GM21723 (cell line): ENCODE results near the gene ZNF709.
"Not testable (repeated sequence)": the region's sequence is repeated elsewhere in the genome, so short reads cannot be mapped to it uniquely, and the experiment has no call there.

ENCODE experiments used
- ATAC-seq: cut with Tn5 transposase; IDR thresholded peaks from one replicate; pipeline ENCODE4 v1.9.1; 2021; ENCODE audit warnings: mild to moderate bottlenecking, moderate library complexity; ENCODE audit not compliant: unreplicated experiment

ZNF709 gene

GRCh38 chr19:12484371-12485051, at the start of gene ZNF709:
ZNF709 (minus strand) TSS chr19:12484816; CDS start chr19:12484657, 159 bp downstream.
- ATAC-seq, result peak; percentile 89

DNA sequence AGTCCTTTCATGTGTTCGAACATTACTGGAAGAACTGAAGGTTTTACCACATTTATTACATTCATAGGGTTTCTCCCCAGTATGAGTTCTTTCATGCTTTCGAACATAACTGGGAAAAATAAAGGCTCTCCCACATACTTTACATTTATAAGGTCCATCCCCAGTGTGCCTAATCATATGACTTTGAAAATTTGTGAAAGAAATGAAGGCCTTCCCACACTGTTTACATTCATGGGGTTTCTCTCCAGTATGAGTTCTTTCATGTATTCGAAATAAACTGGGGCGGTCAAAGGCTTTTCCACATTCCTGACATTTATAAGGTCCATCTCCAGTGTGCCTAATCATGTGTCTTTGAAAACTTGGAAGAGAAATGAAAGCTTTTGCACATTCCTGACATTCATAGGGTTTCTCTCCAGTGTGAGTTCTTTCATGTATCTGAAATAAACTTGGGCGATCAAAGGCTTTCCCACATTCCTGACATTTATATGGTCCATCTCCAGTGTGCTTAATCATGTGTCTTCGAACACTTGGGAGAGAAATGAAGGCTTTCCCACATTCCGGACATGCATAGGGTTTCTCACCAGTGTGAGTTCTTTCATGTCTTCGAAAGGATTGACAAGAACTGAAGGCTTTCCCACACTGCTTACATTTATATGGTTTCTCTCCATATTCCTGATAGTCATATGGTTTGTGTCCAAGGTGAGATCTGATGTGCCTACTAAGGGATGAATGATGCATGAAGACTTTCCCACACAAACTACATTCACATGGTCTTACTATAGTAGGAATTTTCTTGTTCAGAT, 42.6 kb upstream of the ZNF709 start:
- ATAC-seq, result no peak

DNA sequence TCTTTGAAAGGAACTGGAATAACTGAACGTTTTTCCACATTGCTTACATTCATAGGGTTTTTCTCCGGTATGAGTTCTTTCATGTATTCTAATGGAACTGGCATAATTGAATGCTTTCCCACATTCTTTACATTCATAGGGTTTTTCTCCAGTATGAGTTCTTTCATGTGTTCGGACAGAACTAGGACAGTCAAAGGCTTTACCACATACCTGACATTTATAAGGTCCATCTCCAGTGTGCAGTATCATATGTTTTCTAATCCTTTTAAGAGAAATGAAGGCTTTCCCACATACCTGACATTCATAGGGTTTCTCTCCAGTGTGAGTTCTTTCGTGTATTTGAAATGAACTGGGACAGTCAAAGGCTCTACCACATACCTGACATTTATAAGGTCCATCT, 41.9 kb upstream of the ZNF709 start:
- no peak for ATAC-seq

GRCh38 chr19:12521996-12522395, 37.4 kb upstream of the ZNF709 start:
- no peak for ATAC-seq

DNA sequence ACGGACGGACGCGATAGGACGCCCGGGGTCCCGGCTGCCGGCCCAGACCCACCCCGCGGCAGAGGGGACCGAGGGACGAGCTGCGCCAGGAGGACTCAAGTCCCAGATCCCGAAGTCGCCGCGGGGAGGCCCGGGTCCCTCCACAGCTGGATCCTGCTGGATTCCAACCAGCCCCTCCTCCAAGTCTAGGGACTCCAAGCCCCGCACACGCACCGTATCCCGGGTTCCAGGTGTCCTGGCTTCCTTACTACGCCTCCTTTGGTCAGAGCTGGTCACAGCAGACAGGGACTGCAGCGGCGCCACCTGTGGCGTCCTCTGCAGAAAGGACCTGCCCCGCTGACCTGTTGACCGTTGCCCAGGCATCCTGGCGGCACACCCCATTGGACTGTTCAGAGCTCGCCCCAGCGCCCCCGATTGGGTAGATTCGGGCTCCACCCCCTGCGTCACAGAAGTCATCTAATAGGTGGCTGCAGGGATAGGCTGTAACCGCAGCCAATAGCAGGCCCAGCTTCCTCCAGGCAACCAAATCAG, 29.0 kb upstream of the ZNF709 start:
- no peak for ATAC-seq

DNA sequence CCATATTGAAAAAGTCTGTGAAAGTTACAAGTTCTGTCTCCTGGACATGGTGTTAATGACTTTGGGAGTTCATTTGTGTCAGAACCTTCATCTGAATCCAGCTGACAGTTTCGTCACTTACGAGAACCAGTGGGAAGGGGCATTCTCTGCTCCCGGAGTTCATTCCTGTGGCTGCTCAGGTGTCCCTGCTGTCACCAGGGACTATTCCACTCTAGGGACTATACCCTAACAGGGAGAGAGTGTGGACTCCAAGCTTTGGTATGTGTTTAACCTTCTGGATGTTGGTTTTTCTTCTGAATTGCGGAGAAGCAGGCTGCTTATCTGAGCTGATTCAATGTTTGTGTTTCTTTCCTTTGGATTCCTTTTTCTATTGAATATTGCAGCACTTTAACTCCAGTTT, 12.4 kb upstream of the ZNF709 start:
- ATAC-seq, result no peak

DNA sequence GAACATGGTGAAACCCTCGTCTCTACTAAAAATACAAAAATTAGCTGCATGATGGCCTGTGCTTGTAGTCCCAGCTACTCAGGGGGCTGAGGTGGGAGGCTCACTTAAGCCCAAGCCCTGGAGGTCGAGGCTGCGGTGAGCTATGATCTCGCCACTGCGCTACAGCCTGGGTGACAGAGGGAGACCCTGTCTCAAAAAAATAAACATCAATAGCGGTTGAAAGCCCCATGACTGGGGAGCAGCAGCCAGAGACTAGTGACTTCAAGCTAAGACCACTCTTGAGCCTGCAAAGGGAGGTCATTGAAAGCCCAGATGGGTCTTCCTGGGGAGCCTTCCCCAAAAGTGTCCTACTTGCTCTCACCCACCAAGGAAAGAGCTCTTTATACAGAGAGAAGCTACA, 11.9 kb upstream of the ZNF709 start:
- no peak for ATAC-seq

GRCh38 chr19:12495002-12495802, 10.6 kb upstream of the ZNF709 start:
- ATAC-seq, result peak; percentile 87

DNA sequence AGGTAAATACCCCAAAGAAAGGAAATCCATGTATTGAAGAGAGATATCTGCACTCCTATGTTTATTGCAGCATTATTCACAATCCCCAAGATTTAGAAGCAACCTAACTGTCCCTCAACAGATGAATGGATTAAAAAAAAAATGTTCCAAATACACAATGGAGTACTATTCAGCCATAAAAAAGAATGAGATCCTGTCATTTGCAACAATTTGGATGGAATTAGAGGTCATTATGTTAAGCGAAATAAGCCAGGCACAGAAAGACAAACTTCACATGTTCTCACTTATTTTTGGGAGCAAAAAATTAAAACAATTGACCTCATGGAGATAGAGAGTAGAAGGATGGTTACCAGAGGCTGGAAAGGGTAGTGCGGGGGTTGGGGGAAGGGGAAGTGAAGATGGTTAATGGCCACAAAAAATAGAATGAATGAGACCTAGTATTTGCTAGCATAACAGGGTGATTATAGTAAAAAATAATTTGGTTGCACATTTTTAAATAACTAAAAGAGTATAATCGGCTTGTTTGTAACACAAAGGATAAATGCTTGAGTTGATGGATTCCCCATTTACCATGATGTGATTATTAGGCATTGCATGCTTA, 9.7 kb upstream of the ZNF709 start:
- no peak for ATAC-seq

DNA sequence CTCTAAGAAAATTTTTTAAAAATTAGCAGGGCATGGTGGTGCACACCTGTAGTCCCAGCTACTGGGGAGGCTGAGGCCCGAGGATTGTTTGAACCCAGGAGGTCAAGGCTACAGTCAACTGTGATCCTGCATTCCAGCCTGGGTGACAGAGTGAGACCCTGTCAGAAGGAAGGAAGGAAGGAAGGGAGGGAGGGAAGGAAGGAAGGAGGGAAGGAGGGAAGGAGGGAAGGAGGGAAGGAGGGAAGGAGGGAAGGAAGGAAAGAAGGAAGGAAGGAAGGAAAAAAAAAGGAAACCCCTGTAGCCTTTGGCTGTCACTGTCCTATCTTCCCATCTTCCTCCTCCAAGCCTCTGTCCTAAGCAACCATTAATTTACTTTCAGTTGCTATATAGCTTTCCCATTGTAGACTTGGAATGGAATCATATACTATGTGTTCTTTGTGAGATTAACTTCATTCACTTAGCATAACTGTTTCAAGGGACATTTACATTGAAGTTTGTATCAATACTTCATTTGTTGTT, 1.7 kb upstream of the ZNF709 start:
- ATAC-seq, result not testable (repeated sequence)

DNA sequence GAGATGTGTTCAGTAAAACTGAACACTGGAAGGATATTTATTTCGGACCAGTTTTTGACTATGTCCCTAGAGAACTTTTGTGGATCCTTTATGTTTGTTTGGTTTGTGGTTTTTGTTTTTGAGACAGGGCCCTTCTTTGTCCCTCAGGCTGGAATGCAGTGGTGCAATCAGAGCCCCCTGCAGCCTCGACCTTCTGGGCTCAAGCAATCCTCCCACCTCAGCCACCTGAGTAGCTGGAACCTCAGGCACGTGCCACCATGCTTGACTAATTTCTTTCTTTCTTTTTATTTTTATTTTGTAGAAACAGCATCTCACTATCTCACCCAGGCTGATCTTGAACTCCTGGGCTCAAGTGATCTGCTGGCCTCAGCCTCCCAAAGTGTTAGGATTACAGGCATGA, 955 bp upstream of the ZNF709 start:
- no peak for ATAC-seq

GRCh38 chr19:12485052-12485416, 418 bp upstream of the ZNF709 start:
- peak; percentile 12 for ATAC-seq

DNA sequence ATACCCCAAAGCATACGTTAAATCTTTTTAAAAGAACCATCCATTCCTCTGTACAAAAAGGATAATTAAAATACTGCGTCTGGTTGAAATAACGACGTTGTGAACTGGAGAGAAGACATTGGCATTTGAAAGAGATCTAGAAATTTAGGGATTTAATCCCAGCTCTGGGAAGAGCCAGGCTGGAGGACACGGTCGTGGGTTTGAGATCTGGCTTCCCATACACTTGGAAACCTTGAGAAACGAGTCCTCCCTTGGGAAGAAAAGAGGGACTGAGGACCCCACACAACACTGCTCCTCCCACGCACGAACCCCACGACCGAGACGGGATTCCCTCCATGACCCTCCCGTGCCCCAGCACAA, 625 bp downstream of the ZNF709 start:
- no peak for ATAC-seq

DNA sequence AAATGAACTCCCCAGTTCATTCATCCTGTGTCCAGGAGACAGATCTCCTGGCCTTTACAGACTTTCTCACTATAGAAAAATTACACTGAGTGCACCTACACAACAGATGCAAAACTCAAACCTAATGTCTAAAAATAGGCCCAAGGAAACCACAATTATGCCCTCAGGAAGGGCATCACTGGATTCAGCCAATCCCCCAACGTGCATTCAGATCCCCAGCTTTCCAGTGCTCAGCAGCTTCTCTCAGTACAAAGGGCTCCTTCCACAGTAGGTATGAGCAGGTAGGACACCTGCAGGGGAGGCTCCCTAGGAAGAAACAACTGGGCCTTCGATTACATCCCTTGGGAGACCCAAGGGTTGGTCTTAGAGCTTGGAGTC, 2.1 kb downstream of the ZNF709 start:
- no peak for ATAC-seq

- no peak for ATAC-seq
These were observed 2.7 kb downstream of the ZNF709 start for GRCh38 chr19:12481781-12482508.

DNA sequence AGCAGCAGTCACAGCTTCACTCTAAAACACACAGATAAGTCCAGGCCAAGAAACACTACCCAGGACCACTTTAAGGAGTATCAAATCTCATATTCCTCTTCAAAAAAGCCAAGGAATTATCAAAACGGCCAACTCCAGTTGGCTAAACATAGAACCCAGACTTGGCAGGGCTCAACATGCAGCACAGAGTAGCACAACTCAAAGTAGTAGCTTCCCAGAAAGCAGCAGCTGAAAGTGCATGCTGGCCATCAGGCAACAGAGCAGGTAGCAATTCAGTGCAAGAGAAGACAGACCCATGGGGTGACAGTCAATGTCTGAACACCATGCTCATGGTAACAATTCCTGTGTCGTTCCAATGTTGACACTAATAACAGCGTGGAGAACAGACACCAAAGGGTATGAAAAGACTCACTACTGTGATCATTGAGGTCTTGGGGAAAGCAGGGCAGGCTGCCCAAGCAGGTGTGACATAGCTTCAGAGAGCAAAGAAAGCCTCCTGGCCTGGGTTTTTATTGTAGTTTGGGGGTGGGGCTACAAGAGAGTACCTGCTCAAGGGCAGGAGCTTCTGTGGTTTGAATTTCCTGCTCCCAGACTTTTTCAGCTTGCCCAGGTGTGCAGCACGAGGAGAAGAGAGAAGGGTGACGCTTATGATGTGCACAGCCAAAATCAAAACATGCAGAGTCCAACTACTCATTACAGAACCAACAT, 6.2 kb downstream of the ZNF709 start:
- ATAC-seq, result no peak

DNA sequence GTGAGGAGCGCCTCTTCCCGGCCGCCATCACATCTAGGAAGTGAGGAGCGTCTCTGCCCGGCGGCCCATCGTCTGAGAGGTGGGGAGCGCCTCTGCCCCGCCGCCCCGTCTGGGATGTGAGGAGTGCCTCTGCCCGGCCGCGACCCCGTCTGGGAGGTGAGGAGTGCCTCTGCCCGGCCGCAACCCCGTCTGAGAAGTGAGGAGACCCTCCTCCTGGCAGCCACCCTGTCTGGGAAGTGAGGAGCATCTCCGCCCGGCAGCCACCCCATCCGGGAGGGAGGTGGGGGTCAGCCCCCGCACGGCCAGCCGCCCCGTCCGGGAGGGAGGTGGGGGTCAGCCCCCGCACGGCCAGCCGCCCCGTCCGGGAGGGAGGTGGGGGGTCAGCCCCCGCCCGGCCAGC, 17.0 kb downstream of the ZNF709 start:
- ATAC-seq, result not testable (repeated sequence)

GRCh38 chr19:12465211-12465610, 19.4 kb downstream of the ZNF709 start:
- no peak for ATAC-seq

DNA sequence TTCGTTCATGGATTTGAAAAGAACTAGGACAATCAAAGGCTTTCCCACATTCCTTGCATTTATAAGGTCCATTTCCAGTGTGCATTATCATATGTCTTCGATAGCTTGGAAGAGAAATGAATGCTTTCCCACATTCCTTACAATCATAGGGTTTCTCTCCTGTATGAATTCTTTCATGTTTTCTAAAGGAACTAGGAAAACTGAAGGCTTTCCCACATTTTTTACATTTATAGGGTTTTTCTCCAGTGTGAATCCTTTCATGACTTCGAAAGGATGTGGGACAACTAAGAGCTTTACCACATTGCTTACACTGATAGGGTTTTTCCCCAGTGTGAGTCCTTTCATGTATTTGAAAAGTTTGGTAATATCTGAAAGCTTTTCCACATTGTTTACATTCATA, 19.8 kb downstream of the ZNF709 start:
- ATAC-seq, result no peak

DNA sequence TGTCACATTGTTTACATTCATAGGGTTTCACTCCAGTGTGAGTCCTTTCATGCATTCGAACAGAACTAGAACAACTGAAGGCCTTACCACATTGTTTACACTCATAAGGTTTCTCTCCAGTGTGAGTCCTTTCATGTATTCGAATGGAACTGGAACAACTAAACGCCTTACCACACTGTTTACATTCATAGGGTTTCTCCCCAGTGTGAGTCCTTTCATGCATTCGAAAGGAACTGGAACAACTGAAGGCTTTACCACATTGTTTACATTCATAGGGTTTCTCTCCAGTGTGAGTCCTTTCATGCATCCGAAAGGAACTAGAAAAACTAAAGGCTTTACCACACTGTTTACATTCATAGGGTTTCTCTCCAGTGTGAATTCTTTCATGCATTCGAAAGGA, 20.5 kb downstream of the ZNF709 start:
- not testable (repeated sequence) for ATAC-seq
